K562 (cell line): Measurements from ENCODE around the gene OXLD1. TPM values are rescaled to one million over a fixed set of nuclear protein-coding genes. Genes with fewer than 3 reads are reported as not detected.

ENCODE experiments used
- NR2F6 ChIP-seq: fragments of 450-650 bp; formaldehyde crosslinking; IDR thresholded peaks from 2 replicates; pipeline ENCODE4 v1.4.0; 2020; ENCODE audit warnings: mild to moderate bottlenecking
- ZNF407 ChIP-seq: fragments of 450-650 bp; IDR thresholded peaks from 2 replicates; pipeline ENCODE4 v1.6.1; 2016; ENCODE audit warnings: low read depth
- polyA plus RNA-seq, 8 experiments: library from polyadenylated mRNA; depleted of rRNA in 4 of 8; stranded (reverse) in 5 of 8; unstranded in 3 of 8; fragments of >200 nt; fragmentation: Nextera tagmentation in 2 of 8; fragmentation: Illumina TruSeq in 1 of 8; extraction: Ambion mirVana in 2 of 8; extraction: Trizol in 1 of 8; gene quantifications; 2 replicates each; pipeline versions ENCODE4 v1.2.1 to v1.2.3, GENCODE V29; 2011 to 2014; ENCODE audit warnings: inconsistent platforms in 1 of 8, missing spikeins in 1 of 8
- total RNA-seq, 7 experiments: library from RNA; depleted of rRNA in 6 of 7; stranded (reverse); fragments of >200 nt in 6 of 7; fragmentation: Illumina TruSeq in 2 of 7; extraction: Trizol in 2 of 7; gene quantifications; 2 replicates each; pipeline versions ENCODE4 v1.2.1 to v1.2.3, GENCODE V29; 2011 to 2021; ENCODE audit warnings: low replicate concordance in 1 of 7
- TF ChIP-seq, protein P1 (sequence below), 2 experiments: fragments of 450-650 bp; formaldehyde crosslinking in 1 of 2; IDR thresholded peaks; 2 replicates each; pipeline versions ENCODE4 v1.4.0 to v1.6.1; 2014 to 2020; ENCODE audit warnings: mild to moderate bottlenecking in 2 of 2, borderline replicate concordance in 1 of 2, low read depth in 1 of 2
- TF ChIP-seq, protein P2 (sequence below): sonication (generic); formaldehyde crosslinking; IDR thresholded peaks from 2 replicates; pipeline ENCODE4 v1.8.1; 2023; ENCODE audit warnings: mild to moderate bottlenecking, missing genetic modification reagents

Gene OXLD1
- total and polyA plus RNA-seq, 9 of the 15 experiments (the other 6 are each of a cell fraction or from before 2014, with no cell fraction given), result 4.4 to 115 (median 29.3) TPM

GRCh38 chr17:81684442-81684911, 18.1 kb upstream of the OXLD1 start (continued):
- TF ChIP-seq ZNF407 (no peak), NR2F6 (CRISPR knock-in tag) (no peak)
- TF ChIP-seq, protein P1, sequence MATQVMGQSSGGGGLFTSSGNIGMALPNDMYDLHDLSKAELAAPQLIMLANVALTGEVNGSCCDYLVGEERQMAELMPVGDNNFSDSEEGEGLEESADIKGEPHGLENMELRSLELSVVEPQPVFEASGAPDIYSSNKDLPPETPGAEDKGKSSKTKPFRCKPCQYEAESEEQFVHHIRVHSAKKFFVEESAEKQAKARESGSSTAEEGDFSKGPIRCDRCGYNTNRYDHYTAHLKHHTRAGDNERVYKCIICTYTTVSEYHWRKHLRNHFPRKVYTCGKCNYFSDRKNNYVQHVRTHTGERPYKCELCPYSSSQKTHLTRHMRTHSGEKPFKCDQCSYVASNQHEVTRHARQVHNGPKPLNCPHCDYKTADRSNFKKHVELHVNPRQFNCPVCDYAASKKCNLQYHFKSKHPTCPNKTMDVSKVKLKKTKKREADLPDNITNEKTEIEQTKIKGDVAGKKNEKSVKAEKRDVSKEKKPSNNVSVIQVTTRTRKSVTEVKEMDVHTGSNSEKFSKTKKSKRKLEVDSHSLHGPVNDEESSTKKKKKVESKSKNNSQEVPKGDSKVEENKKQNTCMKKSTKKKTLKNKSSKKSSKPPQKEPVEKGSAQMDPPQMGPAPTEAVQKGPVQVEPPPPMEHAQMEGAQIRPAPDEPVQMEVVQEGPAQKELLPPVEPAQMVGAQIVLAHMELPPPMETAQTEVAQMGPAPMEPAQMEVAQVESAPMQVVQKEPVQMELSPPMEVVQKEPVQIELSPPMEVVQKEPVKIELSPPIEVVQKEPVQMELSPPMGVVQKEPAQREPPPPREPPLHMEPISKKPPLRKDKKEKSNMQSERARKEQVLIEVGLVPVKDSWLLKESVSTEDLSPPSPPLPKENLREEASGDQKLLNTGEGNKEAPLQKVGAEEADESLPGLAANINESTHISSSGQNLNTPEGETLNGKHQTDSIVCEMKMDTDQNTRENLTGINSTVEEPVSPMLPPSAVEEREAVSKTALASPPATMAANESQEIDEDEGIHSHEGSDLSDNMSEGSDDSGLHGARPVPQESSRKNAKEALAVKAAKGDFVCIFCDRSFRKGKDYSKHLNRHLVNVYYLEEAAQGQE (IDR thresholded peaks at IDR 0.05; ENCODE audit: borderline replicate concordance), result no peak
- TF ChIP-seq, protein P1 (CRISPR knock-in tag; IDR thresholded peaks at IDR 0.05; ENCODE audit: low read depth), result no peak
- TF ChIP-seq, protein P2, sequence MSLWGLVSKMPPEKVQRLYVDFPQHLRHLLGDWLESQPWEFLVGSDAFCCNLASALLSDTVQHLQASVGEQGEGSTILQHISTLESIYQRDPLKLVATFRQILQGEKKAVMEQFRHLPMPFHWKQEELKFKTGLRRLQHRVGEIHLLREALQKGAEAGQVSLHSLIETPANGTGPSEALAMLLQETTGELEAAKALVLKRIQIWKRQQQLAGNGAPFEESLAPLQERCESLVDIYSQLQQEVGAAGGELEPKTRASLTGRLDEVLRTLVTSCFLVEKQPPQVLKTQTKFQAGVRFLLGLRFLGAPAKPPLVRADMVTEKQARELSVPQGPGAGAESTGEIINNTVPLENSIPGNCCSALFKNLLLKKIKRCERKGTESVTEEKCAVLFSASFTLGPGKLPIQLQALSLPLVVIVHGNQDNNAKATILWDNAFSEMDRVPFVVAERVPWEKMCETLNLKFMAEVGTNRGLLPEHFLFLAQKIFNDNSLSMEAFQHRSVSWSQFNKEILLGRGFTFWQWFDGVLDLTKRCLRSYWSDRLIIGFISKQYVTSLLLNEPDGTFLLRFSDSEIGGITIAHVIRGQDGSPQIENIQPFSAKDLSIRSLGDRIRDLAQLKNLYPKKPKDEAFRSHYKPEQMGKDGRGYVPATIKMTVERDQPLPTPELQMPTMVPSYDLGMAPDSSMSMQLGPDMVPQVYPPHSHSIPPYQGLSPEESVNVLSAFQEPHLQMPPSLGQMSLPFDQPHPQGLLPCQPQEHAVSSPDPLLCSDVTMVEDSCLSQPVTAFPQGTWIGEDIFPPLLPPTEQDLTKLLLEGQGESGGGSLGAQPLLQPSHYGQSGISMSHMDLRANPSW (CRISPR knock-in tag), result no peak
